Thyroid gland (tissue), 4 donors: ENCODE results near the gene DACH1.

Experiments used
- POLR2A ChIP-seq, 2 donors: fragments of 450-650 bp; IDR thresholded peaks; one replicate each; pipeline ENCODE4 v1.6.1; 2017; ENCODE audit warnings: antibody characterized with exemption in 2 of 2, mild to moderate bottlenecking in 2 of 2, moderate library complexity in 1 of 2
- TF ChIP-seq, protein P1 (sequence below), 6 experiments: fragments of 200-600 bp in 3 of 6; fragments of 450-650 bp in 3 of 6; sonication (generic) in 3 of 6; IDR thresholded peaks; one replicate each; pipeline ENCODE4 v1.5.1; 2016 to 2019; ENCODE audit warnings: antibody characterized with exemption in 6 of 6, mild to moderate bottlenecking in 2 of 6, inconsistent platforms in 1 of 6, moderate library complexity in 1 of 6

GRCh38 chr13:71714802-71715375 is 152.1 kb downstream of the DACH1 start:
- TF ChIP-seq, protein P1, sequence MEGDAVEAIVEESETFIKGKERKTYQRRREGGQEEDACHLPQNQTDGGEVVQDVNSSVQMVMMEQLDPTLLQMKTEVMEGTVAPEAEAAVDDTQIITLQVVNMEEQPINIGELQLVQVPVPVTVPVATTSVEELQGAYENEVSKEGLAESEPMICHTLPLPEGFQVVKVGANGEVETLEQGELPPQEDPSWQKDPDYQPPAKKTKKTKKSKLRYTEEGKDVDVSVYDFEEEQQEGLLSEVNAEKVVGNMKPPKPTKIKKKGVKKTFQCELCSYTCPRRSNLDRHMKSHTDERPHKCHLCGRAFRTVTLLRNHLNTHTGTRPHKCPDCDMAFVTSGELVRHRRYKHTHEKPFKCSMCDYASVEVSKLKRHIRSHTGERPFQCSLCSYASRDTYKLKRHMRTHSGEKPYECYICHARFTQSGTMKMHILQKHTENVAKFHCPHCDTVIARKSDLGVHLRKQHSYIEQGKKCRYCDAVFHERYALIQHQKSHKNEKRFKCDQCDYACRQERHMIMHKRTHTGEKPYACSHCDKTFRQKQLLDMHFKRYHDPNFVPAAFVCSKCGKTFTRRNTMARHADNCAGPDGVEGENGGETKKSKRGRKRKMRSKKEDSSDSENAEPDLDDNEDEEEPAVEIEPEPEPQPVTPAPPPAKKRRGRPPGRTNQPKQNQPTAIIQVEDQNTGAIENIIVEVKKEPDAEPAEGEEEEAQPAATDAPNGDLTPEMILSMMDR (IDR thresholded peaks at IDR 0.05), result no peak
- TF ChIP-seq POLR2A (IDR thresholded peaks at IDR 0.05), result no peak
